NCI-H187 treated with DMSO at 0.1 percent for 48 hours (cell line): ENCODE results near the gene DENND6A.
"Not testable (repeated sequence)": the region's sequence is repeated elsewhere in the genome, so short reads cannot be mapped to it uniquely, and the experiment has no call there.

Experiments
- DNase-seq: peaks from one replicate; lab custom pipeline; 2025; lab: John Stamatoyannopoulos, UW

The DENND6A gene, protein sequence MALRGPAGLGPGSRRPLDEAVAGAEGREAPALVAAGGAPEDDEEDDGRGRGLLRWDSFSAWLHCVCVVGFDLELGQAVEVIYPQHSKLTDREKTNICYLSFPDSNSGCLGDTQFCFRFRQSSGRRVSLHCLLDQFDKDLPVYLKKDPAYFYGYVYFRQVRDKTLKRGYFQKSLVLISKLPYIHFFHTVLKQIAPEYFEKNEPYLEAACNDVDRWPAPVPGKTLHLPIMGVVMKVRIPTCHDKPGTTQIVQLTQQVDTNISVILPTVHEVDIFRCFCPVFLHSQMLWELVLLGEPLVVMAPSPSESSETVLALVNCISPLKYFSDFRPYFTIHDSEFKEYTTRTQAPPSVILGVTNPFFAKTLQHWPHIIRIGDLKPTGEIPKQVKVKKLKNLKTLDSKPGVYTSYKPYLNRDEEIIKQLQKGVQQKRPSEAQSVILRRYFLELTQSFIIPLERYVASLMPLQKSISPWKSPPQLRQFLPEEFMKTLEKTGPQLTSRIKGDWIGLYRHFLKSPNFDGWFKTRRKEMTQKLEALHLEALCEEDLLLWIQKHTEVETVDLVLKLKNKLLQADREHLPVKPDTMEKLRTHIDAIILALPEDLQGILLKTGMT

DNA sequence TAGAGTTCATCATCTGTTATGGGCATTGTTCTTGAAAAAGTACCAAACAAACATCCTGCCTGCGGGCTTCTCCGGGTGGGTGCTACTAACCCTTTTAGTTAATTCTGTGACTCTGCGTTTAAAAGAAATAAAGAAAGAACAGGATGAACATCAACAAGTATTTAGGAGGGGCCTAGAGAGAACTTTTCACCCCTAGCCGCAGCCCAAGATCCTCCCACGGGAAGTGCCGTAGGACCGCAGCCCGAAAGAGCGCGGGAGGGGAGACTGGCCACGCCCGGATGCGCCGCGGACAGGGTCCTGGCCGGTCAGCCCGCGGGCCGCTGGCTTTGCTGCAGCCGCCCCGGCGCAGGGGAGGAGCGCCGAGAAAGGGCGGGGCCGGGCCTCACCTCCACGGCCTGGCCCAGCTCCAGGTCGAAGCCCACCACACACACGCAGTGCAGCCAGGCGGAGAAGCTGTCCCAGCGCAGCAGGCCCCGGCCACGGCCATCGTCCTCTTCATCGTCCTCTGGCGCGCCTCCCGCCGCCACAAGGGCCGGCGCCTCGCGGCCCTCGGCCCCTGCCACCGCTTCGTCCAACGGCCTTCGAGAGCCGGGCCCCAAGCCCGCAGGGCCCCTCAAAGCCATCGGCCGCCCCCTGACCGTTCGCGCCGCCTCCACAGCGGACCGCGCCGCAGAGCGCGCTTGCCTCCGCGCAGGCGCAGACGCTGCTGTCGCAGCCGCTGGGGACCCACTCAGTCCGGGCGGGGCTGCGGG is at the start of gene DENND6A:
Gene DENND6A (minus strand): TSS at position 682 of the 752 bp plus-strand sequence. CDS start 59 bp downstream, at position 623.
- no peak for DNase-seq

GRCh38 chr3:57740027-57740426 is 47.1 kb upstream of the DENND6A start:
- DNase-seq, result no peak

- no peak for DNase-seq
Measured at GRCh38 chr3:57738391-57738790, 45.5 kb upstream of the DENND6A start.

GRCh38 chr3:57737840-57738239 is 45.0 kb upstream of the DENND6A start:
- no peak for DNase-seq

DNA sequence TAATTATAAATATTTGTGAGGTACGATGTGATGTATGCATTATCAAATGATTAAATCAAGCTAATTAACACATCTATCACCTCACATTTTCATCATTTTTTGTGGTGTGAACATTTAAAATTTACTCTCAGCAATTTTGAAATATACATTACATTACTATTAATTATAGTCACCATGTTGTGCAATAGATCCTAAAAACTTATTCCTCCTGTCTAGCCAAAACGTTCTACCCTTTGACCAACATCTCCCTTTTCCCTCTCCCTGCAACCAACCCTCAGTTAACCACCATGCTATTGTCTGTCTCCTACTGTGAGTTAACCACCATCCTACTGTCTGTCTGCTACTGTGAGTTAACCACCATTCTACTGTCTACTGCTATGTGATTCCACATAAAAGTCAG is 42.5 kb upstream of the DENND6A start:
- DNase-seq, result no peak

GRCh38 chr3:57733790-57734189 is 40.9 kb upstream of the DENND6A start:
- no peak for DNase-seq

- DNase-seq, result no peak
Measured at GRCh38 chr3:57731311-57731710, 38.4 kb upstream of the DENND6A start.

DNA sequence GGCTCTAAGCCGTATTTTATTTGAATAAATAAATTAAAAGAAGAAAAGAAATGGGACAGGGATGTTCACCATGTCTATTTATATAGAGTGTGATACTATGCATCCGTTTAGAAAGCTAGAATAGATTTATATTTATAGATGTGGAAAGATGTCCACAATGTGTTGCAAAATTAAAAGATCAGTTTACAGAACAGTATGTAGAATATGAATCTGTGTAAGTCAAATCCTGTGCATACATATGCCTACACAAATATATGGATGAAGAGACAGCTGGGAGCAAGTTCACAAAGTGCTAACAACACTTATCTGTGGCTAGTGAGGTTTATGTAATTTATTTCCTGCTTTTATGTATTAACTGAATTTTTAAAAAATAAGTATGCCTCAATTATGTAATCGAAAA is 37.8 kb upstream of the DENND6A start:
- DNase-seq, result no peak

GRCh38 chr3:57729334-57730045 is 36.6 kb upstream of the DENND6A start:
- no peak for DNase-seq

DNA sequence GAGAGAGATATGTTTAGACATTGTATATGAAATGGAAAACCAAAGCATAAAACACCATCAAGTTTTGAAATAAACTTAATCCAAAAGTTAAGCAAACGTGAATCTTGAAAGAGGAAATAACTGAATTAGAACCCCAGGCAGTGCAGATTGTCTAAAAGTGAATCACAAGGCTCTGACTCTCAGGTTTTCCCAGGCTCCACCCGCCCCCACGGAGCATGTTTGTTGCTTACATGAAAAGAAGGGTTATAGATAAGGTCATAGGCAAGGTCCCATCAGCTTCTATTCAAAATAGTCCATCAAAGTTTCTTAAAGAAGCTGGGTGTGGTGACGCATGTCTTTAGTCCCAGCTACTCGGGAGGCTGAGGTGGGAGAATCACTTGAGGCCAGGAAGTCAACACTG is 34.2 kb upstream of the DENND6A start:
- no peak for DNase-seq

- no peak for DNase-seq
Measured at GRCh38 chr3:57726397-57726796, 33.5 kb upstream of the DENND6A start.

DNA sequence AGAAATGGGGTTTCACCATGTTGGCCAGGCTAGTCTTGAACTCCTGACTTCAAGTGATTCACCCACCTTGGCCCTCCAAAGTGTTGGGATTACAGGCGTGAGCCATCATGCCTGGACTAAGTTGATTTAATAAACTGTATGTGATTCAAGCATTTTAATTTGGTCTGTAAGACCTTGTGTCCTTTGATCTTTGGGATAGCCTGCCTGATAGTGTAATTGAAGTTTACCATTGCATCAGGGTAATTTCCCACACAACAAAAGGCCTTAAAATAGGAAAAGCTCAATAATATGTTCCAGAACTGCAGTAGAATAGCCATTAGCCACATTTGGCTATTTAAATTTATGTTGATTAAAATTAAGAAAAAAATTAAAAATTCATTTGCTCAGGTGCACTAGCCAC is 25.2 kb upstream of the DENND6A start:
- no peak for DNase-seq

GRCh38 chr3:57717205-57717868 is 24.5 kb upstream of the DENND6A start:
- DNase-seq, result no peak

GRCh38 chr3:57715686-57716085 is 22.8 kb upstream of the DENND6A start:
- no peak for DNase-seq

- DNase-seq, result no peak
Measured at GRCh38 chr3:57709559-57709958, 16.7 kb upstream of the DENND6A start.

GRCh38 chr3:57709031-57709430 is 16.2 kb upstream of the DENND6A start:
- DNase-seq, result no peak

GRCh38 chr3:57706462-57706861 is 13.6 kb upstream of the DENND6A start:
- DNase-seq, result no peak

GRCh38 chr3:57705351-57705750 is 12.5 kb upstream of the DENND6A start:
- DNase-seq, result not testable (repeated sequence)

DNA sequence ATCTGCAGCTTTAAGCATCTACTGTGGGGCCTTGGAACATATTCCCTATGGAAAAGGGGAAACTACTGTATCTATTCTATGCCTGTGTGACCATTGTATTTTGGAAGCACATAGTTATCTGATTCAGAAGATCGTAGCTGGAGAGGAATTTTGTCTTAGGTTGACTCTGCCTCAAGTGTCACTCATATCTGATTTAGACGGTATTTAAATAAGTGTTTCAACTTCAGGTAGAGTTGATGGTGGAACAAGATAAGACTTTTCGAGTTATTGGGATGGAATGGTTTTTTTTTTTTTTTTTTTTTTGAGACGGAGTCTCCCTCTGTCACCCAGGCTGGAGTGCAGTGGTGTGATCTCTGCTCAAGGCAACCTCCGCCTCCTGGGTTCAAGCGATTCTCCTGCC is 8.9 kb upstream of the DENND6A start:
- no peak for DNase-seq

- no peak for DNase-seq
Measured at GRCh38 chr3:57700737-57701136, 7.9 kb upstream of the DENND6A start.

- no peak for DNase-seq
Measured at GRCh38 chr3:57699591-57699990, 6.7 kb upstream of the DENND6A start.
